Activated naive CD4-positive, alpha-beta T cell treated with anti-CD3 and anti-CD28 coated beads, Interleukin-2, amount 50 U/mL, for 24 hours (primary cell): Measurements from ENCODE around the gene COL4A5.
A peak's percentile ranks its signal among the peaks of the same experiment; 100 is the strongest.

Experiments used
- H3K27ac Mint-ChIP-seq: one replicate; pipeline ENCODE4 v1.8.0; 2021; ENCODE audit warnings: mild to moderate bottlenecking, mixed read lengths
- H3K27me3 Mint-ChIP-seq: one replicate; pipeline ENCODE4 v1.8.0; 2021; ENCODE audit warnings: mixed read lengths
- H3K36me3 Mint-ChIP-seq: one replicate; pipeline ENCODE4 v1.8.0; 2021; ENCODE audit warnings: mixed read lengths
- H3K4me1 Mint-ChIP-seq: one replicate; pipeline ENCODE4 v1.8.0; 2021; ENCODE audit warnings: mixed read lengths
- H3K4me3 Mint-ChIP-seq: one replicate; pipeline ENCODE4 v1.8.0; 2021; ENCODE audit warnings: mild to moderate bottlenecking, mixed read lengths
- H3K9me3 Mint-ChIP-seq: one replicate; pipeline ENCODE4 v1.8.0; 2021; ENCODE audit warnings: mixed read lengths

Gene COL4A5

DNA sequence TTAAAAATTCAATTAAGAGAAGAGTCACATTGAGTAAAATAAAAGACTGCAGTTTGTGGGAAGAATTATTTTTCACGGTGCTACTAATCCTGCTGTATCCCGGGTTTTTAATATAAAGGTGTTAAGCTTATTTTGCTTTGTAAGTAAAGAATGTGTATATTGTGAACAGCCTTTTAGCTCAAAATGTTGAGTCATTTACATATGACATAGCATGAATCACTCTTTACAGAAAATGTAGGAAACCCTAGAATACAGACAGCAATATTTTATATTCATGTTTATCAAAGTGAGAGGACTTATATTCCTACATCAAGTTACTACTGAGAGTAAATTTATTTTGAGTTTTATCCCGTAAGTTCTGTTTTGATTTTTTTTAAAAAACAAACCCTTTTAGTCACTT lies 257.1 kb downstream of the COL4A5 start:
- Mint-ChIP-seq H3K27me3 (no peaks in the 10 kb centered on the region), H3K4me1 (no peaks in the 10 kb centered on the region), H3K4me3 (no peak overlapping the region), H3K9me3 (no peaks in the 10 kb centered on the region), H3K36me3 (no peaks in the 10 kb centered on the region), H3K27ac (no peak overlapping the region)

- Mint-ChIP-seq H3K4me1 (no peaks in the 10 kb centered on the region), H3K27me3 (no peaks in the 10 kb centered on the region), H3K36me3 (no peaks in the 10 kb centered on the region), H3K27ac (no peak overlapping the region), H3K4me3 (no peak overlapping the region), H3K9me3 (no peaks in the 10 kb centered on the region)
Measured at GRCh38 chrX:108699368-108699767, 259.7 kb downstream of the COL4A5 start.

DNA sequence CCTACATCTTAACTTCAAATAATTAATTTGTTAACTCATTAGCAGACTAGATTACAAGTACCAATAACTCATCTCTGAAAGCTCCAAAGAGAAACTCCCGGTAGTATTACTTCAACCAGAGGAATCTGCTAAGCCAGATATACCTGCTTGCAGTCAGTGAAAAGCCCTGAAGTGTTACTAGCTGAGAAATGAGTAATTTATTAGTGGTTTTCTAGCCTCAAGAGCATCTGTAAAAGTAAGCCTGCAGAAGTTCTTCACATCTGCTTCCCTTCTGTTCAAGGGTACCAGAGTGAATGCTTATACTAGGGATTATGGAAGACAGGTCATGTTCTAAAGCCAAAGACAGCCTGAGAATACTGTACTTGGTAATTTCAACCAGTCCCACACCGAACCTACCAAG lies 262.0 kb downstream of the COL4A5 start:
- no peak overlapping the region for H3K27ac Mint-ChIP-seq
- H3K4me3 Mint-ChIP-seq = no peak overlapping the region
- H3K36me3 Mint-ChIP-seq = no peaks in the 10 kb centered on the region
- H3K27me3 Mint-ChIP-seq = no peaks in the 10 kb centered on the region
- H3K4me1 Mint-ChIP-seq = no peaks in the 10 kb centered on the region
- H3K9me3 Mint-ChIP-seq = no peaks in the 10 kb centered on the region

DNA sequence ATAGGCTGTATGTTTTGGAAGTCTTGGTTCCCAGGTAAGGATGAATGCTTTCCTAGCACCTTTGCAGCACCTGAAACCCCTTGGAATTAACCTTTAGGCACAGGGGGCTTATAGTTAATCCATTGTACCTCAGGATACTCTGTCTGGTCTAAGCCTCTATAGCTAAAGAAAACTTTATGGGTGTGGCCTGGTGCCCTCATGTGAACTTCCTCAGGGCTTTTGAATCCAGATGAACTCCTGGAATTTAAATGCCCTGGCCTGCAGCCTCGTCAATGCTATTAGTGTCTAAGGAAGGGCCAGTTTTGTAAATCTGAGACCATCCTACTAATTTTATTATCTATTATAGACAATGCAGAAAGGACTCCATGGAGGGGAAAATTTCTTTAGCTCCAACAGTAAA lies 262.9 kb downstream of the COL4A5 start:
- H3K4me3 Mint-ChIP-seq = no peak overlapping the region
- no peaks in the 10 kb centered on the region for H3K9me3 Mint-ChIP-seq

GRCh38 chrX:108704839-108705238 lies 265.2 kb downstream of the COL4A5 start:
- Mint-ChIP-seq H3K4me1 (no peaks in the 10 kb centered on the region), H3K4me3 (no peak overlapping the region), H3K9me3 (no peaks in the 10 kb centered on the region), H3K27ac (no peak overlapping the region), H3K36me3 (no peaks in the 10 kb centered on the region), H3K27me3 (no peaks in the 10 kb centered on the region)

More for the DNA sequence above, 262.9 kb downstream of the COL4A5 start:
- no peaks in the 10 kb centered on the region for H3K27me3 Mint-ChIP-seq
- H3K4me1 Mint-ChIP-seq = no peaks in the 10 kb centered on the region
- H3K36me3 Mint-ChIP-seq = no peaks in the 10 kb centered on the region
- H3K27ac Mint-ChIP-seq = no peak overlapping the region

DNA sequence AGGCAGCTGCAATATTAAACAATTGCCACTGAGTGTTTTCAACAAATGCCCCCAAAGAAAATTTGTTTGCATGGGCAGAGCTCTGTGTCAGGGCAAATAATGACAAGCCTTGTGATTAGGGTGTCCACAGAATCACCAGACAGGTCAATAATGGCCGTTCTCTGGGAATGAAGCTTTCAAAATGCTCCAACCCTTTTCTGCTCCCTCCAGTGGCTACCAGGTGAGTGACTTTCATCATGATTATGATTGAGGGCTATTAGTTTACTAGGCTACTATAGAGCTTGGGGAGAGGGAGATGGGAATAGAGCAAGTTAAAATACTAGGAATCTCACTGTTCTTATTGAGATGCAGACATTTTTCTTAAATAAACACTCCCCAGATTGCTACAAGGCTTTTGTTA lies 273.2 kb downstream of the COL4A5 start:
- no peaks in the 10 kb centered on the region for H3K4me1 Mint-ChIP-seq
- no peak overlapping the region for H3K27ac Mint-ChIP-seq
- no peaks in the 10 kb centered on the region for H3K9me3 Mint-ChIP-seq
- H3K36me3 Mint-ChIP-seq = no peaks in the 10 kb centered on the region
- no peak overlapping the region for H3K4me3 Mint-ChIP-seq
- no peaks in the 10 kb centered on the region for H3K27me3 Mint-ChIP-seq

GRCh38 chrX:108722561-108722960 lies 282.9 kb downstream of the COL4A5 start:
- Mint-ChIP-seq H3K4me3 (no peak overlapping the region), H3K27me3 (no peaks in the 10 kb centered on the region), H3K4me1 (no peaks in the 10 kb centered on the region), H3K27ac (no peak overlapping the region), H3K36me3 (no peaks in the 10 kb centered on the region), H3K9me3 (no peaks in the 10 kb centered on the region)

DNA sequence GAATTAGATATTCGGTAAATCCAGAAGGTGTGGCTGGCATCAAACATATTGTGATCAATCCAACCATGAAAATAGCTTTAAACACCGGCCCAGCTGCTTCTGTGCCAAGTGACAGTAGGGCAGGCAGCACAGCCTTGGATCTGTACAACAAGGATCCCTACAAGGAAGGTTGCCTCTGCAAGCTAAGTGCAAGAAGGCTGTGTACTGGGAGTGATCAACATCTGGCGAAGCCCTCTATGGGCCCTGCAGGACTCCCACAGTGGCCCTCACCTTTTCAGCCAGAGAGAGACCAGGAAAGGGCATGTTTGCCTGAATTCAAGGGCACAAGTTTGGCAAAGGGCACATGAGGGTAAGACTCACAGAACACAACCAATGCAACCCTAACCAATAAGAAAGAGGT lies 287.1 kb downstream of the COL4A5 start:
- no peaks in the 10 kb centered on the region for H3K4me1 Mint-ChIP-seq
- H3K36me3 Mint-ChIP-seq = no peaks in the 10 kb centered on the region
- H3K9me3 Mint-ChIP-seq = no peaks in the 10 kb centered on the region
- peaks cover 6% of the 10 kb centered on the region for H3K27me3 Mint-ChIP-seq
- H3K4me3 Mint-ChIP-seq = no peak overlapping the region
- no peak overlapping the region for H3K27ac Mint-ChIP-seq

GRCh38 chrX:108731153-108731552 lies 291.5 kb downstream of the COL4A5 start:
- H3K4me1 Mint-ChIP-seq = no peaks in the 10 kb centered on the region
- H3K36me3 Mint-ChIP-seq = no peaks in the 10 kb centered on the region
- no peak overlapping the region for H3K27ac Mint-ChIP-seq
- H3K9me3 Mint-ChIP-seq = no peaks in the 10 kb centered on the region
- no peak overlapping the region for H3K4me3 Mint-ChIP-seq
- peaks cover 20% of the 10 kb centered on the region for H3K27me3 Mint-ChIP-seq

DNA sequence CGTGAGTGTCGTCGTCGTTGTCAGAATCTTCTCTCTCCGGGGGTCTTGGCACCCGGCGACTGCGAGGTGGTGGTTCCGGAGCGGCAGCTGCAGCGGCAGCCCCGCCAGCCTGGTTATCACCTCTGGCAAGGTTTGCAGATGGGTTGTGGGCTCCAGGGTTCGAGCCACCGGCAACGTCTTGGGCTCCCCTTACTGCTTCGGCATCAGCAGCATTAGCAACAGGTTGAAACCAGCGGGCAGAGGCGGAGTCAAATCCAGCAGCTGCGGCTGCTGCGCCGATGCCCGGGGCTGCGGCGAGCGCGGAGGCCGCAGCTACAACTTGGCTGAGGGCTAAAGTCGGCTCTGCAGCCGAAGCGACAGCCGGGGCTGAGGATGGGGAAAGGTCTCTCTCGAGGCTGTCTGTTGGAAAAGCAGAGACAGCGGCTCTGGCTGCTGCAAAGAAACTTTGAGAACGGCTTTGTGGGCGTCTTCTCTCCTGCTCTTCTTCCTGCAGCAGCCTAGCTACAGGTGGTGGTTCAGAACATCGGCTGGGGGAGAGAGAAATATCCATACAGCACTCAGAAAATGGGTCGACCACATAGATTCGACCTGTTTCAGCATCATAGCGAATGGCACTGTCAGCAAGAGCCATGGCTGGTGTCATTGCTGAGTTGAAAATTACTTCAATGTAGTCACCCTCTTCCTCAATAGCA lies 293.1 kb downstream of the COL4A5 start:
- no peaks in the 10 kb centered on the region for H3K9me3 Mint-ChIP-seq
- H3K27me3 Mint-ChIP-seq = peaks cover 26% of the 10 kb centered on the region
- H3K4me3 Mint-ChIP-seq = no peak overlapping the region
- H3K4me1 Mint-ChIP-seq = no peaks in the 10 kb centered on the region
- H3K36me3 Mint-ChIP-seq = no peaks in the 10 kb centered on the region
- no peak overlapping the region for H3K27ac Mint-ChIP-seq

DNA sequence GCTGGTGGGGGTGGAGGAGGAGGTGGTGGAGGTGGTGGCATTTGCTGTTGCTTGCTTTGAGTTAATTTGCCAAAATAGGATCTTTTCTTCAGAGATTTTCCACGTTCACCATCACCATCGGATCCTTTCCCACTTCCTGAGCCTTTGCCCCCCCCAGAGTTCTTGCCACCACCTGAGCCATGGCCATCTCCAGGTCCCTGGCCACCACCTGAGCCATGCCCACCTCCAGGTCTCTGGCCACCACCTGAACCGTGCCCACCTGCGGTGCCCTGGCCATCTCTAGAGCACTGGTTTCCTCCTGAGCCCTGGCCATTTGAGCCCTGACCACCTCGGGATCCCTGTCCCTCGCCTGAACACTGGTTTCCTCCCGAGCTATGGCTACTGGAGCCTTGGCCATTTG lies 294.8 kb downstream of the COL4A5 start:
- H3K27ac Mint-ChIP-seq = no peak overlapping the region
- no peaks in the 10 kb centered on the region for H3K9me3 Mint-ChIP-seq
- no peaks in the 10 kb centered on the region for H3K36me3 Mint-ChIP-seq
- H3K4me3 Mint-ChIP-seq = no peak overlapping the region
- H3K4me1 Mint-ChIP-seq = no peaks in the 10 kb centered on the region
- peaks cover 26% of the 10 kb centered on the region for H3K27me3 Mint-ChIP-seq

DNA sequence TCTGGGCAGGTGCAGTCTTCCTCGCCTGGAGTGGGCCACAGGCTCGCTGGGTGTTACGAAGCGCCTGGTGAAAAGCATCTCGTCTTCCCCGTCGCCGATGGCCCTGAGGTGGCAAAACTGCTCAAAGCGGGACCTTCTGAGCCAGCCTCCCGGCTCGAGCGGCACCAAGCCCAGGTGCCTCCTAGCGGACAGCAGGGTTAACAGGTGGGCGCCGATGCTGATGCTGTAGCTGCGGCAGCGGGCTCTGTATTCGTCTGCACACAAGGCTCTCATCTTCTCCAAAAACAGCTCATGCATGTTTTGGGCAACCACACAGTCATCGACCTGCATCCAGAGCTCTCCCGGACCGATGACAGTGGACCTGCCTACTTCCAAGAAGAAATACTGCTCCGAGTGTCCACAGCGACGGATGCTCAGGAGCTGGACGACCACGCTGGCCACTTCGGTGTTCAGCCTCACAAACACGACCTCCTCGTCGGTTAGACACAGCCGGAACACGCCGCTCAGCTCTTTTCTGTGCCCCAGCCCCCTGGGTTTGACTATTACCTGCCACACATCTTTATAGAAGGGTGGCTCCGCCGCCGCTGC lies 295.5 kb downstream of the COL4A5 start:
- Mint-ChIP-seq H3K27ac (no peak overlapping the region), H3K9me3 (no peaks in the 10 kb centered on the region), H3K4me1 (no peaks in the 10 kb centered on the region), H3K27me3 (peaks cover 26% of the 10 kb centered on the region), H3K4me3 (no peak overlapping the region), H3K36me3 (no peaks in the 10 kb centered on the region)

DNA sequence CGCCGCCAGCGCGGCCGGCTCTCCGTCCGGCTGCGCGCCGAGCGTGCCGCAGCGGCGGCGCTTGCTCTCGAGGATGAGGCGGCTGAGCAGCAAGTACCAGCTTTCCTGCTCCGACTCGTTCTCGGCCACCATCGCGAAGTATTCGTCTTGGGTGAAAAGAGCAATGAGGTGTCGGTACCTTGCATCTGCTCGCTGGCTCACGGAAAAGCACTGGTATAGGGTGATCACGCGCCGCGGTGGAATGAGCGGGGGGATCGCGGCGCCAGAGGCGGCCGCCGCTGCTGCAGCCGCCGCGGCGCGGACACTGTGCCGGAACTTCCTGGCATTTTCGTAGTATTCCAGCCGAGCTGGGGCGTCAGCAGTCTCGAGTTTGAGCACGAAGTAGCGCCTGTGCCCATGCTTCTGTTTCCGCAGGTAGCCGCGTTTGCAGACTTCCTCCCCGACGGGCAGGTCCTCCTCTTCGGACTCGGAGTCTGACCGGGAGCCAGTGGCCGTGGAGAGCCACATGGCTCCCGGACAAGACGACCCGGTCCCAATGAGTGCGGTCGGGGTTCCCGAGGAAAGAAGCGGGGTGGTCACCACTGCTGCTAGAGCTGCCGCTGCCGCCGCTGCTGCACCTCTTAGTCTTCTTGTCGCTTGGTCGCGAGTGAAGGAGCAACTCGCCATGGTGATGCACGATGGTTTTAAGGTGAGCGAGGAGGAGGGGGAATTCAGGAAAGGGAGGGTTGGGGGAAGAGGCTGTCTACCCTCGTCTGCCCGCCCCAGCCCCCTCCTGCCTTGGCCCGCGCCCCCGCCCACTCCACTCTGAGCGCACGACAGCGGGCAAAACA lies 296.3 kb downstream of the COL4A5 start:
- peak overlapping the region; percentile 47 for H3K4me3 Mint-ChIP-seq
- H3K9me3 Mint-ChIP-seq = no peaks in the 10 kb centered on the region
- no peaks in the 10 kb centered on the region for H3K36me3 Mint-ChIP-seq
- H3K27me3 Mint-ChIP-seq = peaks cover 24% of the 10 kb centered on the region
- no peak overlapping the region for H3K27ac Mint-ChIP-seq
- no peaks in the 10 kb centered on the region for H3K4me1 Mint-ChIP-seq

DNA sequence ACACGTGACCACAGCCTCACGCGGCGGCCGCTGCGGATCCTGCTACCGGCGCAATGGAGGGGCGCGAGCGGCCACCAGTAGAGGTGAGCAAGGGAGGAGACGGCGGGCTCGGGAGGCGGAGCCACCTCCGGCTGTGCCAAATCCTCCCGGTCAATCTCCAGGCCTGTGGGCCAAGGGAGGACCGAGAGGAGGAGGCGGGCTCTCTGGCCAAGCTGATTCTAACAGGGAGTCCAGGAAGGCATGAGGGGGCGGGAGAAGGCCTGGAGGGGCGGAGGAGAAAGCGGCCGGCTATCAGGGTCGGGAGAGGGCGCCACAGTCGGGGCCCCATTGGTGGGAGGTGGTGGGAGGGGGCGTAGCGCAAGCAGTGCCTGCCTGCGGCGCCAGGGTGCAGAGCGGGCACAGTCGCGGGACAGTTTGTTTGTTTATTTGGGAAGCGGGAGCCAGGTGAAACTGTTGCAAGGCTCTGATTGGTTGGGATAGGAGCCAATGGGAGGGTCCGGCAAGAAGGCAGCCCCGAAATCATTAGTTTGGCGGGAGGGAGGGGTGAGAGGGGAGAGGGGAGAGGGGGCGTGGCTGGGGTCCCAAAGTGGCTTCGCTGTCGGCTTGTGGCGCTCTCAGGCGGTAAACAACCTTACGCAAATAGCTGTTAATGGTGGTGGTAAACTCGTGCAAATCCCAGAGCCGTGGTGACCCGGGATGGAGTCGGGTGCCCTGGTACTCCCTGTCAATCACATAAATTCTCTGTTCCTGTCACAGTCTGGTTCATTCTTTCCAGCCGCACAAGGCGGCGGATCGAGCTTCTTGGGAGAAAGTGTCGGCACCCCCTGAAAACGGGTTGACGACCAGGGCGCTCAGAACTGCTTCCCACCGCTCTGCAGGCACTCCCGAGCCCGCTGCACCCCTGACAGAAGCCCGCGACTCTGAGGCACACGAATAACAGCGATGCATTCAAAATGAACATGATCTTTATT lies 297.2 kb downstream of the COL4A5 start, which contains the start of gene IRS4:
IRS4 (minus strand) TSS at position 55 of the 971 bp plus-strand sequence.
- Mint-ChIP-seq H3K27me3 (peaks cover 22% of the 10 kb centered on the region), H3K9me3 (no peaks in the 10 kb centered on the region), H3K4me1 (no peaks in the 10 kb centered on the region), H3K36me3 (no peaks in the 10 kb centered on the region), H3K4me3 (peak within 1 kb of the TSS; percentile 47), H3K27ac (no peak within 1 kb of the TSS)

- Mint-ChIP-seq H3K36me3 (no peaks in the 10 kb centered on the region), H3K4me1 (no peaks in the 10 kb centered on the region), H3K27ac (no peak overlapping the region), H3K27me3 (peaks cover 17% of the 10 kb centered on the region), H3K4me3 (no peak overlapping the region), H3K9me3 (no peaks in the 10 kb centered on the region)
Measured at GRCh38 chrX:108737754-108738153, 298.1 kb downstream of the COL4A5 start.
